Lower leg skin (tissue), 4 donors: ENCODE data around the gene CSGALNACT2. TPM values are rescaled to one million over a fixed set of nuclear protein-coding genes. Genes with fewer than 3 reads are reported as not detected.
"Not testable (repeated sequence)": the region's sequence is repeated elsewhere in the genome, so short reads cannot be mapped to it uniquely, and the experiment has no call there.

ENCODE experiments used
- DNase-seq, 2 donors: peaks; one replicate each; pipeline ENCODE4 v3.0.0-alpha.2; 2019; ENCODE audit warnings: low spot score in 2 of 2
- H3K4me3 ChIP-seq: fragments of 200-600 bp; sonication (generic); 2 replicates; pipeline ENCODE4 v1.5.1; 2017; ENCODE audit warnings: mild to moderate bottlenecking, low read depth; ENCODE audit not compliant: poor library complexity, severe bottlenecking
- POLR2A ChIP-seq, 2 donors: fragments of 450-650 bp; IDR thresholded peaks; one replicate each; pipeline ENCODE4 v1.6.1; 2016 to 2017; ENCODE audit warnings: antibody characterized with exemption in 2 of 2, mild to moderate bottlenecking in 1 of 2, moderate library complexity in 1 of 2
- WGBS, 2 donors: methylation state at CpG; one replicate each; pipeline ENCODE4 v1.1.5; 2018; 5-methylcytosine and 5-hydroxymethylcytosine counted together
- intact Hi-C: fragments of 100-400 bp; cut with DNase I; formaldehyde crosslinking; loops from one replicate; pipeline ENCODE4 v1.15.0; 2023; ENCODE audit warnings: low total_unique reads
- total RNA-seq, 4 donors: library from RNA; depleted of rRNA; stranded (reverse); fragments of >200 nt; gene quantifications; one replicate each; pipeline ENCODE4 v1.1.0, GENCODE V29; 2016
- TF ChIP-seq, protein P1 (sequence below), 3 donors: fragments of 450-650 bp; IDR thresholded peaks; one replicate each; pipeline ENCODE4 v1.5.1; 2016; ENCODE audit warnings: antibody characterized with exemption in 3 of 3, mild to moderate bottlenecking in 3 of 3, moderate library complexity in 2 of 3

CSGALNACT2 gene
- total RNA-seq, 4 donors from 2014 or later: 12.9 to 16.7 (median 15.4) TPM

DNA sequence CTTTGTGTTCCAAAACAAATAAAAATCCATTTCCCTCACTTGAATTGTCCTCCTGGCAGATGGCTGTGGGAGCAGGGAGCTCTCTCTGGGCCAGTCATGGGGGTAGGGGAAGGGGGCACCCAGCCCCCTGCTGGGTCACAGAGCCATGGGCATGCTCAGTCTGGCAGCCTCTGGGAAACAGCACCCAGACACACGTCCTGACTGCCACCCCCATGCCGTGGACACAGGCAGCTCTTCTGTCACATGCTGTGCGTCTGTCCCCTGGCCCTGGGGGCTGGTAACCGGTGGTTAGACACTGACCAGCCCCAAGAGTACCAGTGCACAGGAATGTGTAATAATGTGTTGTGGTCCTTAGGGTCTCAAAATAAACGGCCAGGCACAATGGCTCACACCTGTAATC is 81.6 kb downstream of the CSGALNACT2 start:
- H3K4me3 ChIP-seq: no peak overlapping the region
- 82 to 84% methylated on average over 5 of the region's 5 CpGs for WGBS, 2 donors
- DNase-seq: peak in 1 of 2 donors; percentile 75
- intact Hi-C loops: loop anchor here (10.0 kb wide), 1 partner anchor 175 kb away; no protein-coding TSS in a partner anchor
- TF ChIP-seq, protein P1, sequence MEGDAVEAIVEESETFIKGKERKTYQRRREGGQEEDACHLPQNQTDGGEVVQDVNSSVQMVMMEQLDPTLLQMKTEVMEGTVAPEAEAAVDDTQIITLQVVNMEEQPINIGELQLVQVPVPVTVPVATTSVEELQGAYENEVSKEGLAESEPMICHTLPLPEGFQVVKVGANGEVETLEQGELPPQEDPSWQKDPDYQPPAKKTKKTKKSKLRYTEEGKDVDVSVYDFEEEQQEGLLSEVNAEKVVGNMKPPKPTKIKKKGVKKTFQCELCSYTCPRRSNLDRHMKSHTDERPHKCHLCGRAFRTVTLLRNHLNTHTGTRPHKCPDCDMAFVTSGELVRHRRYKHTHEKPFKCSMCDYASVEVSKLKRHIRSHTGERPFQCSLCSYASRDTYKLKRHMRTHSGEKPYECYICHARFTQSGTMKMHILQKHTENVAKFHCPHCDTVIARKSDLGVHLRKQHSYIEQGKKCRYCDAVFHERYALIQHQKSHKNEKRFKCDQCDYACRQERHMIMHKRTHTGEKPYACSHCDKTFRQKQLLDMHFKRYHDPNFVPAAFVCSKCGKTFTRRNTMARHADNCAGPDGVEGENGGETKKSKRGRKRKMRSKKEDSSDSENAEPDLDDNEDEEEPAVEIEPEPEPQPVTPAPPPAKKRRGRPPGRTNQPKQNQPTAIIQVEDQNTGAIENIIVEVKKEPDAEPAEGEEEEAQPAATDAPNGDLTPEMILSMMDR (IDR thresholded peaks at IDR 0.05): no peak
- TF ChIP-seq POLR2A (IDR thresholded peaks at IDR 0.05): no peak

DNA sequence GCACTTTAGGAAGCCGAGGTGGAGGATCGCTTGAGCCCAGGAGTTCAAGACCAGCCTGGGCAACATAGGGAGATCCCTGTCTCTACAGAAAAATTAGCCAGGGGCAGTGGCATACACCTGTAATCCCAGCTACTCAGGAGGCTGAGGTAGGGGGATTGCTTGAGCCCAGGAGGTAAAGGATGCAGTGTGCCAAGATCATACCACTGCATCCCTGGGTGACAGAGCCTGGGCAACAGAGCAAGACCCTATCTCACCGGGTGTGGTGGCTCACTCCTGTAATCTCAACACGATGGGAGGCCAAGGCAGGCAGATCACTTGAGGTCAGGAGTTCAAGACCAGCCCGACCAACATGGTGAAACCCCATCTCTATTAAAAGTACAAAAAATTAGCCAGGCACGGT is 82.0 kb downstream of the CSGALNACT2 start:
- WGBS, 2 donors: 73 to 82% methylated on average over 6 of the region's 6 CpGs
- intact Hi-C loops: loop anchor here (10.0 kb wide), 1 partner anchor 175 kb away; no protein-coding TSS in a partner anchor

GRCh38 chr10:43220657-43221418 is 82.6 kb downstream of the CSGALNACT2 start:
- intact Hi-C loops: loop anchor here (10.0 kb wide), 1 partner anchor 176 kb away; no protein-coding TSS in a partner anchor
- TF ChIP-seq, protein P1 (IDR thresholded peaks at IDR 0.05): no peak
- no peak for TF ChIP-seq POLR2A (IDR thresholded peaks at IDR 0.05)
- DNase-seq: peak in 1 of 2 donors; percentile 71
- no peak overlapping the region for H3K4me3 ChIP-seq
- 76 to 77% methylated on average over 14 of the region's 14 CpGs for WGBS, 2 donors

More for the DNA sequence above, 82.0 kb downstream of the CSGALNACT2 start:
- not testable (repeated sequence) for H3K4me3 ChIP-seq
- DNase-seq: peak in 1 of 2 donors; percentile 69

GRCh38 chr10:43221419-43222209 is 83.4 kb downstream of the CSGALNACT2 start:
- TF ChIP-seq POLR2A (IDR thresholded peaks at IDR 0.05): no peak
- TF ChIP-seq, protein P1 (IDR thresholded peaks at IDR 0.05): no peak
- intact Hi-C loops: loop anchor here (10.0 kb wide), 1 partner anchor 177 kb away; no protein-coding TSS in a partner anchor
- peak in 1 of 2 donors; percentile 82 for DNase-seq
- H3K4me3 ChIP-seq: no peak overlapping the region
- 68 to 80% methylated on average over 18 to 19 of the region's 19 CpGs for WGBS, 2 donors

GRCh38 chr10:43222210-43222720 is 84.0 kb downstream of the CSGALNACT2 start:
- TF ChIP-seq POLR2A (IDR thresholded peaks at IDR 0.05): no peak
- TF ChIP-seq, protein P1 (IDR thresholded peaks at IDR 0.05): no peak
- intact Hi-C loops: loop anchor here (10.0 kb wide), 1 partner anchor 177 kb away; no protein-coding TSS in a partner anchor
- 89 to 92% methylated on average over 4 of the region's 4 CpGs for WGBS, 2 donors

More at GRCh38 chr10:43222210-43222720, 84.0 kb downstream of the CSGALNACT2 start:
- DNase-seq: peak in 1 of 2 donors; percentile 42
- H3K4me3 ChIP-seq: no peak overlapping the region
